GM19025 (cell line): ENCODE results near the gene KCNJ16.
"Not testable (repeated sequence)": the region's sequence is repeated elsewhere in the genome, so short reads cannot be mapped to it uniquely, and the experiment has no call there.

Experiments used
- ATAC-seq: cut with Tn5 transposase; IDR thresholded peaks from one replicate; pipeline ENCODE4 v1.9.1; 2021; ENCODE audit warnings: mild to moderate bottlenecking, low read depth, moderate library complexity; ENCODE audit not compliant: unreplicated experiment

The KCNJ16 gene

GRCh38 chr17:70074956-70075355 is at the start of gene KCNJ16:
Gene KCNJ16, plus strand, starts transcription at chr17:70075225. Its CDS starts 56,863 bp downstream, at chr17:70132088.
- ATAC-seq, result no peak

GRCh38 chr17:70028397-70028796 is 46.6 kb upstream of the KCNJ16 start:
- no peak for ATAC-seq

- no peak for ATAC-seq
Observed at GRCh38 chr17:70028978-70029767, 45.9 kb upstream of the KCNJ16 start.

GRCh38 chr17:70030371-70030770 is 44.7 kb upstream of the KCNJ16 start:
- ATAC-seq, result no peak

- ATAC-seq, result no peak
Observed at GRCh38 chr17:70031341-70031740, 43.7 kb upstream of the KCNJ16 start.

GRCh38 chr17:70033165-70033564 is 41.9 kb upstream of the KCNJ16 start:
- no peak for ATAC-seq

- ATAC-seq, result no peak
Observed at GRCh38 chr17:70034158-70034557, 40.9 kb upstream of the KCNJ16 start.

GRCh38 chr17:70037498-70037897 is 37.5 kb upstream of the KCNJ16 start:
- no peak for ATAC-seq

- no peak for ATAC-seq
Observed at GRCh38 chr17:70040336-70040735, 34.7 kb upstream of the KCNJ16 start.

- no peak for ATAC-seq
Observed at GRCh38 chr17:70041061-70041460, 34.0 kb upstream of the KCNJ16 start.

- ATAC-seq, result no peak
Observed at GRCh38 chr17:70041540-70041939, 33.5 kb upstream of the KCNJ16 start.

- ATAC-seq, result not testable (repeated sequence)
Observed at GRCh38 chr17:70045780-70046179, 29.2 kb upstream of the KCNJ16 start.

GRCh38 chr17:70047619-70048419 is 27.2 kb upstream of the KCNJ16 start:
- no peak for ATAC-seq

GRCh38 chr17:70049801-70050591 is 25.0 kb upstream of the KCNJ16 start:
- no peak for ATAC-seq

GRCh38 chr17:70050931-70051330 is 24.1 kb upstream of the KCNJ16 start:
- ATAC-seq, result no peak

GRCh38 chr17:70053241-70054234 is 21.5 kb upstream of the KCNJ16 start:
- ATAC-seq, result no peak

GRCh38 chr17:70055000-70055399 is 20.0 kb upstream of the KCNJ16 start:
- no peak for ATAC-seq

- ATAC-seq, result no peak
Observed at GRCh38 chr17:70059071-70059470, 16.0 kb upstream of the KCNJ16 start.

GRCh38 chr17:70059649-70060048 is 15.4 kb upstream of the KCNJ16 start:
- ATAC-seq, result no peak

GRCh38 chr17:70060415-70060814 is 14.6 kb upstream of the KCNJ16 start:
- ATAC-seq, result no peak
